Measurements from ENCODE around the gene DENND1A.

The DENND1A gene

DNA sequence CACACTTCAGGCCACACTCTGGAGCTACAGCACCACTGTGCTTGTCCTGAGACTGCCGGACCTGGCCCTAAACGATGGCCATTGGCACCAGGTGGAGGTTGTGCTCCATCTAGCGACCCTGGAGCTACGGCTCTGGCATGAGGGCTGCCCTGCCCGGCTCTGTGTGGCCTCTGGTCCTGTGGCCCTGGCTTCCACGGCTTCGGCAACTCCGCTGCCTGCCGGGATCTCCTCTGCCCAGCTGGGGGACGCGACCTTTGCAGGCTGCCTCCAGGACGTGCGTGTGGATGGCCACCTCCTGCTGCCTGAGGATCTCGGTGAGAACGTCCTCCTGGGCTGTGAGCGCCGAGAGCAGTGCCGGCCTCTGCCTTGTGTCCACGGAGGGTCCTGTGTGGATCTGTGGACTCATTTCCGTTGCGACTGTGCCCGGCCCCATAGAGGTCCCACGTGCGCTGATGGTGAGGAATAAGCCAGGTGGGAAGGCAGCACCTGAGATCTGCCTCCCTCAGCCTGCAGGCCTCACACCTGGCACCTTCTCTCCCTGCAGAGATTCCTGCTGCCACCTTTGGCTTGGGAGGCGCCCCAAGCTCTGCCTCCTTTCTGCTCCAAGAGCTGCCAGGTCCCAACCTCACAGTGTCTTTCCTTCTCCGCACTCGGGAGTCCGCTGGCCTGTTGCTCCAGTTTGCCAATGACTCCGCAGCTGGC lies 559.2 kb downstream of the DENND1A start:
- DNase-seq (ENCODE audit: low read depth): no peak

- no peak for DNase-seq (ENCODE audit: low read depth)
Observed at GRCh38 chr9:123370108-123370507, 559.8 kb downstream of the DENND1A start.

DNA sequence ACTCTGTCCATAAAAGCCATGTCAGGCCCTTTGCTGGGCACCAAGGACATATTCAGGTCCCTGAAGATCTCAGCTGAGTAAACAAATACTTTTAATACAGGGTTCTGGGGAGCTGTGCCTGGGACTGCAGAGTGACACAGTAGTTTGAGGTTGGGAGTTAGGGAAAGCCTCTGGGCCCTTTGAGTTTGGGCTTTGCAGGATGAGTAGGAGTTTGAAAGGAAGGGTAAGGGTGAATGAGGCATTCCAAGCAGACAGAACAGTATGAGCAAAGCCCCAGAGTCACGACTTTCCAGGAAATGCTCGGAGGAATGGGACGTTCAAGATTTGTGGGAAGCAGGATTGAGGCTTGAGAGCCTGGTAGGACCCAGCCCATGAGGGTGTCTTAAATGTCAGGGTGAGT lies 560.6 kb downstream of the DENND1A start:
- no peak for DNase-seq (ENCODE audit: low read depth)

DNA sequence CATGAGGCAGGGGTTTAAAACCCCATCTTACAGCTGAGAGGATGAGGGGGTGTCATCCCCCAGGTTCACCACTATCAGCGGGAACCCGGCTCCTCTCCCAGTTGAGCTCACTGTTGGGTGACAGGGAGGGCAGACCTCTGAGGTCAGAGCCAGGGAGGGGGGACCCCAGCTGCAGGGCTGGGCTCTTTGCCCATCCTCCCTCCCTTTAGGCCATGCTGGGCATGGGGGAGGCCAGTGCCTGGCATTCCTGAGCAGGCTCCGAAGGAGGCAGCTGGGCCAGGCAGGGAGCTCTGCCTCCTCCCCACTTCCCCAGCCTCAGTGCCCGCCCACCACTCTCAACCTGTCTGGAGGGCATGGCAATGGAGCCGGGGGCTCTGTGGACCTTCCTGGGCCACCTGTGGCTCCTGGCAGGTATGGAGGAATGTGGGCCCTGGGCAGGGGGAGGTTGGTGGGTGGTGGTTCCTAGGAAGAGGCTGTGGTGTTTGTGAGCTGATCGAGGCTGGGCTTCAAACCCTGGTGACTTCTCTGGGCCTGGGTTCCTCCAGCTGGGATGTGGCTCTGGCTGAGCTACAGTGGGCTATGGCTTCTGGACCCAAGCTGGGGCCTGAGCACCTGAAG lies 561.3 kb downstream of the DENND1A start:
- no peak for DNase-seq (ENCODE audit: low read depth)

DNA sequence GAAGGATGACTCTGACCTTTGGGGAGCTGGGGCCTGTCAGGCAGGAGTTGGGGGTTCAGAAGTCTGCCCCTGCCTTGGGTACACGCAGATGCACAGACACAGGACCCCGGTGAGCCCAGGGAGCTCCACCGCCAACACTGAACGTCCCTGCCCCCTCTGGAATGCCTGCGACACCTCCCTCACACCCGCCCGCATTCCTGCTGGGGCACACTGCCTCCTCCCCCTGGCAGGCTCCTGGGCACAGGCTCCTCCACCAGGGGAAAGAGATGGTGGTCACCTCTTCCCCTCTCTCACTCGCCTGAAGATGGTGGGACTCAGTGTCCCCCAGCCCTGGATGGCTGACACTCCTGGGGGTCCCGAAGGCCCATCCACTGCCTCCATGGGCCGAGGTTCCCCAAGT lies 561.9 kb downstream of the DENND1A start:
- DNase-seq (ENCODE audit: low read depth): no peak

DNA sequence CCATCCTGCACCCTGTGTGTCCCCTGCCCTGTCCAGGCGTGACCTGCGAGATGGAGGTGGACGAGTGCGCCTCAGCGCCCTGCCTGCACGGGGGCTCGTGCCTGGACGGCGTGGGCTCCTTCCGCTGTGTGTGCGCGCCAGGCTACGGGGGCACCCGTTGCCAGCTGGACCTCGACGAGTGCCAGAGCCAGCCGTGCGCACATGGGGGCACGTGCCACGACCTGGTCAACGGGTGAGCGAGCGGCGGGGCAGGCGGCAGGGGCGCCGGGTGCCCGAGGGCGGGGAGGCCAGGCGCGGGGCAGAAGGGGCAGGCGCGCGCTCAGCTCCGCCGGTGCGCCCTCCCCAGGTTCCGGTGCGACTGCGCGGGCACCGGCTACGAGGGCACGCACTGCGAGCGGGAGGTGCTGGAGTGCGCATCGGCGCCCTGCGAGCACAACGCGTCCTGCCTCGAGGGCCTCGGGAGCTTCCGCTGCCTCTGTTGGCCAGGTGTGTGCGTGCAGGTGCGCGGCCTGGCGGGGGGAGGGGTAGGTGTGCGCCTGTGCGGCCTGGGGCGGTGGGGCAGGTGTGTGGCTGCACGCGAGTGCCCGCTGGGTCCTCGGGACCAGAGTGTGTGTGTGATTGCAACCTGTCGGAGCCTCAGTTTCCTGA lies 563.9 kb downstream of the DENND1A start:
- no peak for DNase-seq (ENCODE audit: low read depth)

DNA sequence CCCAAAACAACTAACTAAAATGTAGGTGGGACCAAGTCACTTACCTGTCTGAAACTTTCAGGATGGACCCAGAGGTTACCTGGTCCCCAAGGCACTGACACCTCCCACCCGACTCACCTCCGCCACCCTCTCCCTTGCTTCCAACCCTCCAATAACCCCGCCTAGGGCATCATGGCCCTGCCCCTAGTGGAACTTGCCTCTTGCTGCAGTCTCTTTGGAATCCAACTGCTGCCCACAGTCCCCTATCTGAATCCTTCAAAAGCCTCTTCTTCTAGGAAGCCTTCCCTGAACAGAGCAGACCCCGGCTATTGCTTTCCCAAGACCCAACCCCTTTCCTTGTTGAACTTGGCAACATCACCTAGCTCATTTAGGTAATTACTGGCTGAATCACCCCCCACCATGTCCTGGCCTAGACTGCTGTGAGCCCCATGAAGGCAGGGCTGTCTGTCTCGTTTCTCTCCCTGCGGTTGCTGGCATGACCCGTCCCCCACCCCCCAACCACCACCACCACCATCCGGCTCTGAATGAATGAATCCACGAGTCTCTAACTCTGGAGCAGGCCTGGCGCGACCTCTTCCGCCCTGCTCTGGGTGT lies 564.5 kb downstream of the DENND1A start:
- DNase-seq (ENCODE audit: low read depth): no peak

DNA sequence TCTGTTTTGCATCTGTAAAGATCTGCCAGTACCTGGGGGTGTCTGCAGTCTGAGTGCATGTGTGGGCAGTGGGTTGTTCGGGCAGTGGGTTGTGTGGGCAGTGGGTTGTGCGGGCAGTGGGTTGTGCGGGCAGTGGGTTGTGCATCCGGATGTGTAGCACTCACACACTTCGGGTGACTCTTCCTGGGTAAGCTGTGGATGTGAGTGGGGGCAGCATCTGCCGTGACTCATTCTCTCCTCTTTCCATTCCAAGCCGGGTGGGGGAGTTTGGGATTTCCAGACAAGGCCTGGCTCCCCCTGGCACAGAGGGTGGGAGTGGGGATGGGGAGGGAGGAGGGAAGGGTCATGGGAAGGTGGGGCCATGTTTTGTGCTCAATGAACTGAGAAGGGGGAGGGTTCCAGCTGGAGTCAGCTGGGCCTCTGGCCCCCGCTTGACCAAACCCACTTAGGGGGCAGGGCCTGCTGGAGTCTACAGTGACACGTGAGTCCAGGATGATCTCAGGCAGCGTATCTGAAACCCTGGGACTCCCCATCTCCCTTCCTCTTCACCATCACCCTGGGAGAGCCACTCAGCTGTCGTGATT lies 565.6 kb downstream of the DENND1A start:
- DNase-seq (ENCODE audit: low read depth): no peak

DNA sequence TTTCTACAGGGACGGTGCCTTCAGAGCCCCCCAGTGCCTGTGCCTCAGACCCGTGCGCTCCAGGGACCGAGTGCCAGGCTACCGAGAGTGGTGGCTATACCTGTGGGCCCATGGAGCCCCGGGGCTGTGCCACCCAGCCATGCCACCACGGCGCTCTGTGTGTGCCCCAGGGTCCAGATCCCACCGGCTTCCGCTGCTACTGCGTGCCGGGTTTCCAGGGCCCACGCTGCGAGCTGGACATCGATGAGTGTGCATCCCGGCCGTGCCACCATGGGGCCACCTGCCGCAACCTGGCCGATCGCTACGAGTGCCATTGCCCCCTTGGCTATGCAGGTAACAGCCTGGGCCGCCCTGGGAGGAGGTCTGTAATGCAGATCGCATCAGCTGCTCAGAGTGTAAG lies 567.1 kb downstream of the DENND1A start:
- DNase-seq (ENCODE audit: low read depth): no peak

GRCh38 chr9:123361731-123362510 lies 568.0 kb downstream of the DENND1A start:
- no peak for DNase-seq (ENCODE audit: low read depth)

DNA sequence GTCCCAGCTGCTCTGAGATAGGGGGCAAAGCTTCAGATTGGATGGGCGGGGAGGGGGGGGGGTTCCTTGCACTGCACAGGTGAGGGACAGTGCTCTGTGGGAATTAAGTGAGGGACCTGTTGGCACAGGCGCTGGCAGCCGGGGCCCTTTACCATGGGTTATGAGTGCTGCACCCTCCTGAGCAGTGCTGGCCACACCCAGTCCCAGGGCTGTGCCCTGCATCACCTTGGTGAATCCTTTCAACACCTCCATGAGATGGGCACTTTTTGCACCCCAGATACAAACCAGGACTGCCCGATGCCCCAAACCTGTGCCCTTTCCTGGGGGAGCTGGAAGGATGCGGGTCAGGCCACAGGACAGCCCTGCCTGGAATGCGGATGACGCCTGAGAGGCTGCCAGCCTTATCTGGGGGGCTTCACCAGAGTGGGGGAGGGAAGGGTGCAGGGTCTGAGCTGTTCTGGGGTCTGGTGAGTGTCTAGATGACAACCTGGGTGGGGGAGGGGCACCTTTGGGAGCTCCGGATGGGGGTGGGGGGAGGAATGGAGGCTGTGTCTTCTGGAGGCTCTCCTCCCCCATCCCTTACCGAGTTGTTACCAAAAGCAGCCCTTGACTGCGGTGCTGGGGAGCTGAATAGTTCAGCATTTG lies 568.7 kb downstream of the DENND1A start:
- DNase-seq (ENCODE audit: low read depth): no peak

- DNase-seq (ENCODE audit: low read depth): no peak
Observed at GRCh38 chr9:123360161-123361085, 569.5 kb downstream of the DENND1A start.

DNA sequence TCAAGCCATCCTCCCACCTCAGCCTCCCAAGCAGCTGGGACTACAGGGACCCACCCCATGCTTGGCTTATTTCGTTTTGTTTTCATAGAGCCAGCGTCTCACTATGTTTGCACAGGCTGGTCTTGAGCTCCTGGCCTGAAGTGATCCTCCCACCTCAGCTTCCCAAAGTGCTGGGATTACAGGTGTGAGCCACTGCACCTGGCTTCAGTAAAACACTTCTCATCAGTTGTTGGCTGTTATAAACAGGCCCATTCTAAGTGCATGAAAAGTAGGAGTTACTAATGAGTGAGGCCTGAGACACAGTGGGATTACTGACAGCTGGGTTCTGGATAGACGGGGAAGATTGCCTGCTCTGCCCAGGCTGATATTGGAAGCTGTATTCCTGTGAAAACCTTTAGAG lies 570.4 kb downstream of the DENND1A start:
- no peak for DNase-seq (ENCODE audit: low read depth)

- no peak for DNase-seq (ENCODE audit: low read depth)
Observed at GRCh38 chr9:123359106-123359505, 570.8 kb downstream of the DENND1A start.

DNA sequence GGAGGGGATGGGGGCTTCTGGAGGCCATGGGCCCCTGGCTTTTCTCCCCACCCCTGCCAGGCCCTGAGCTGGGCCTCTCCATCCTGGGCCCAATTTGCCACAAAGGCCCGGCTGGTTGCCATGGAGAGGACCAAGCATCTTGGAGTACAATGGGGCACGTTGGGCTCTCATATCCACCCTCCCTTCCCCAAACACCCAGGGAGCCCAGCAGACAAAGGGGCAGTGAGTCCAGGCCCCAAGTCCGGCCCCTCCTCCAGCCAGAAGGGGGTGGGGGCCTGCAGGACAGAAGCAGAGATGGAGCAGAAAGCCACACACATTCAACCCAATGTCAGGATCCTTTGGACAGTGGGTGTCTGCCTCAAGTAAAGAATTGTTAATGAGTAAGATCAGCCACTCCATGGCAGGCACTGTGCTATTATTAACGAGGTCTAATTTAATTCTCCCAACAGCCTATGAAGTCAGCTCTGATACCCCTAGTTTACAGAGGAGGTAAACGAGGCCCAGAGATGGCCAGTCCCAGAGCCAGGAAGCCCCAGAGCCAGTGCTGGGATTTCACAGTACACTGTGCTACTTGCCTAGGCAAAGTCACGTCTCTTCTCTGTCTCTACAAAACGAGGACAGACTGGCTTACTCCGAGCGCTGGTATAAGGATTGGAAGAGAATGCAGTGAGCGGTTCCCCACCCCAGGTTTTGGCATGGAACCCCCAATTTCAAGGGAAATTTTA lies 571.6 kb downstream of the DENND1A start:
- no peak for DNase-seq (ENCODE audit: low read depth)

- no peak for DNase-seq (ENCODE audit: low read depth)
Observed at GRCh38 chr9:123357743-123358059, 572.2 kb downstream of the DENND1A start.

- no peak for DNase-seq (ENCODE audit: low read depth)
Observed at GRCh38 chr9:123356851-123357742, 572.8 kb downstream of the DENND1A start.

DNA sequence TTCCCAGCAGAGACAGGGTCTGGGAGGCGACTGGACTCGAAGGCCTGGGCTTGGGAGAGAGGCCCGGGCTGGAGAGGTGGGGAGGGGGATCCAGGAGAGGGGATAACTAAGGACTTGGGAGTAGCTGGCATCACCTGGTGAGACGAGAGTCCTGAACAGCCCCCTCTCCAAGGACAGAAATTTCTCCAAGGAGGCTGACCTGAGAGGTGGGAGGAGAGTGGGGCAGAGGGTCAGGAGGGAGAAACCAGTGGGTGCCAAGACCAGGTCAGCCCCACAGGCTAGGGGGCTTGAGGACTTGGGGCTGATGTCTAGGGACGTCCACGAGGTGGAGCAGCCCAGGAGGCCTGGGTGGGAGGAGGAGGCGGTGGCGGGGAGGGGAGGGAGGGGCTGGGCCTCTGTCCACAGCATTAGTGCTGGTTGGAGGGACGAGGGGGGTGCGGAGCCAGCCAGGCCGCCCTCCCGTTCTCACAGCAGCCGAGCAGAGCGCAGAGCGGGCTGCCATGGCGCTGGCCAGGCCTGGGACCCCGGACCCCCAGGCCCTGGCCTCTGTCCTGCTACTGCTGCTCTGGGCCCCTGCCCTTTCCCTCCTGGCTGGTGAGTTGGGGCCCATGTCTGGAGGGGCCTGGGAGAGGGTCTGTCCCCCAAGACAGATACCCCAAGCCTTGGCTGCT lies 574.0 kb downstream of the DENND1A start, which contains the start of gene CRB2:
CRB2 (plus strand) TSS at position 437 of the 671 bp plus-strand sequence; CDS start at position 501, 64 bp downstream.
- no peak for DNase-seq (ENCODE audit: low read depth)

Data from stimulated activated CD8-positive, alpha-beta memory T cell treated with anti-CD3 and anti-CD28 coated beads, Interleukin-12 subunit alpha, Interleukin-12 subunit beta, amount 100 ng/mL, for 4 hours (primary cell).